B cell (primary cell): ENCODE measurements around the gene PAFAH1B2.

ENCODE experiments used
- CTCF ChIP-seq: fragments of 200-600 bp; IDR thresholded peaks from one replicate; pipeline ENCODE4 v1.8.0; 2022; ENCODE audit warnings: antibody characterized with exemption, mild to moderate bottlenecking
- EZH2 ChIP-seq: IDR thresholded peaks from 2 replicates; pipeline ENCODE4 v1.6.1; 2012; ENCODE audit warnings: borderline replicate concordance, low read depth, mild to moderate bottlenecking, moderate library complexity, low read length; ENCODE audit not compliant: insufficient read depth, poor library complexity, severe bottlenecking

GRCh38 chr11:117170210-117170609 lies 26.1 kb downstream of the PAFAH1B2 start:
- TF ChIP-seq CTCF (no peak), EZH2 (no peak)
